NCI-H748 (cell line): ENCODE data around the gene ZNF695.
"Not testable (repeated sequence)": the region's sequence is repeated elsewhere in the genome, so short reads cannot be mapped to it uniquely, and the experiment has no call there.

ENCODE experiments used
- DNase-seq: peaks from one replicate; lab custom pipeline; 2025; ENCODE audit not compliant: unreplicated experiment; lab: John Stamatoyannopoulos, UW

Gene ZNF695

DNA sequence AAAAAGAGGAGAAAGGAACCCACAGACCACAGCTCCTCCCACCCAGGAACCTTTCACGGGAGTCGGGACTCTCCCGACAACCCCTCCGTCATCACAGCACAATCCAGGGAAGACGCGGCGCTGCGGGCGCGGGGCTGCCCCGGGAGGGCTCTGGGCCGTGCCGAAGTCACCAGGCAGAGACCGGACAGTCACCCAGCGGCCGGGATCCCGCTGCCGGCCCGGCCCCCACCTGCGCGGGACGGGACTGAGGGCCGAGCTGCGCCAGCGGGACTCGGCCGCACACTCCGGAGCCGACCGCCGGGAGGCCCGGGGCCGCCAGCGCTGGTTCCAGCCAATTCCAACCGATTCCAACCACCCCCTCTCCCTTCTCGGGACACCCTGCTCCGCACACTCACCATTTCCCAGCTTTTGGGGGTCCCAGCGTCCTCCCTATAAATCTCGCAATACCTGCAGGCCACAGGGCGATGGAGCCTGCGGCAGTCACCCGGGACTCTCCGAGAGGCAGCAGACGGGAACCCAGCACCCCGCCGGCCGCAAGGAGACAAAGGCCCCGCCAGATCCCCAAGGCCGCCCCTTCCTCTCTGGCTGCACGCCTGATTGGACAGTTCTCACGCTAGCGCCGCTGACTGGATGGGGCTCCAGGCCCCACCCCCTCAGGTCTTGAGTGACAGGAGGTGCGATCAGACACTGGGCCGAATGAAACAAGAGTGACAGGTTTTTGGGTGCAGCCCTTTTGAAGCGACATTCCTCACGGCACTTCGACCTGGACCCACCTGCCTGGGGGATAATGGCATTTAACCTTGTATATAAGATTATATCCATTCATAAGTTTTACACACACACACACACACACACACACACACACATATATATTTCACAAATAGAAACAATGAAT, at the start of gene ZNF695:
Gene ZNF695 (minus strand): TSS at position 547 of the 895 bp plus-strand sequence. CDS start 149 bp downstream, at position 398.
- peak; percentile 95 for DNase-seq

GRCh38 chr1:247056071-247056470, 48.2 kb upstream of the ZNF695 start:
- no peak for DNase-seq

DNA sequence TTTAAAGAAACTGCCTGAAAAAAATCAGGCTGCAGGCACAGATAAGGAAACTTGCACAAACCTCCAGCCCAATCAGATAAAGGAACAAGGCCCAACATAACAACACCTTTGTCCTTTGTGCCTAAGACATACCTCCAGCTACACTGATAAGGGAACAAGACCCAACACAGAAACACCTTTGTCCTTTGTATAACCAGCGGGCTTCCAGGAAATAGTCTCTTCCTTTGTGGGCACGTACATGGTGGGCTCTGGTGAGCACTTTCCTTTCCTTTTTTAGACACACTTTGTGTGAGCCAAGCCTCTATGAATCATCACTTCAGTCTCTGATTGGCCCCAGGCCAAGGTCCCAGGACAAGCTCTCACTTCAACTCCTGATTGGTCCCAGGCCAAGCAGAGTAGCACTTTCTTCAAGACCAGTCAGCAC, 47.1 kb upstream of the ZNF695 start:
- no peak for DNase-seq

DNA sequence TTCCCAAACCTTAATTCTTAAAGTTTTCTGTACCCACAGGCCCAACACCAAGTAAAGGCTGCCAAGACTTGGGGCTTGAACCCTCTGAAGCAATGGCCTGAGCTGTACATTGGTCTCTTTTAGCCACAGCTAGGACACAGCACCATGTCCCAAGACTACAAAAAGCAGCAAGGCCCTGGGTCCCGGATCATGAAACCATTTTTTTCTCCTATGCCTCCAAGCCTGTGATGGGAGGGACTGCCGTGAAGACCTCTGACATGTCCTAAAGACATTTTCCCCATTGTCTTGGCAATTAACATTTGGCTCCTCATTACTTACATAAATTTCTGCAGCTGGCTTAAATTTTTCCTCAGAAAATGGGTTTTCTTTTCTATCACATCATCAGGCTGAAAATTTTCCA, 39.8 kb upstream of the ZNF695 start:
- DNase-seq = no peak

DNA sequence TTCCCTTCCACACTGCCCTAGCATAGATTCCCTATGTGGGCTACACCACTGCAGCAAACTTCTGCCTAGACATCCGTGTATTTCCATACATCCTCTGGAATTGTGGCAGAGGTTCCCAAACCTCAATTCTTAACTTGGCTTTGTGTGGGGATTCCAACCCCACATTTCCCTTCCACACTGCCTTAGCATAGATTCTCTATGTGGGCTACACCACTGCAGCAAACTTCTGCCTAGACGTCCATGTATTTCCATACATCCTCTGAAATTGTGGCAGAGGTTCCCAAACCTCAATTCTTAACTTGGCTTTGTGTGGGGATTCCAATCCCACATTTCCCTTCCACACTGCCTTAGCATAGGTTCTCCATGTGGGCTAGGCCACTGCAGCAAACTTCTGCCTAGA, 39.4 kb upstream of the ZNF695 start:
- DNase-seq = no peak

DNA sequence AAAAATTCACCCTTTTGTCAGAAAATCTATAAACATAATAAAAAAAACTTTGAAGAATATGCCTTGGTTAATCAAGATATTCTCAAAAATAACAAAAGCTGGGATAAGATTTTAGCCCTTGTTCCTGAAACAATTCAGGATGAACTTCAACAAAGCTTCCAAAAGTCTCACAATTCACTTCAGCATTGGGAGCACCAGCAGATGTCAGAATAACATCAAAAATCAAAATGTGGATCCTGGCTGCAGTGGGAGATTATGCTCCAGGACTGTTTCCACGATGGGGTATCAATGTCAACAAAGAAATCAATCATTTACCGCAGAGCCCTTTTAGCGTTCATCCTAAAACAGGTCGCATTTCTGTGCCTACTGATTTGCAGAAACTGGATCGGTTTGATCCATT, 35.5 kb upstream of the ZNF695 start:
- no peak for DNase-seq

DNA sequence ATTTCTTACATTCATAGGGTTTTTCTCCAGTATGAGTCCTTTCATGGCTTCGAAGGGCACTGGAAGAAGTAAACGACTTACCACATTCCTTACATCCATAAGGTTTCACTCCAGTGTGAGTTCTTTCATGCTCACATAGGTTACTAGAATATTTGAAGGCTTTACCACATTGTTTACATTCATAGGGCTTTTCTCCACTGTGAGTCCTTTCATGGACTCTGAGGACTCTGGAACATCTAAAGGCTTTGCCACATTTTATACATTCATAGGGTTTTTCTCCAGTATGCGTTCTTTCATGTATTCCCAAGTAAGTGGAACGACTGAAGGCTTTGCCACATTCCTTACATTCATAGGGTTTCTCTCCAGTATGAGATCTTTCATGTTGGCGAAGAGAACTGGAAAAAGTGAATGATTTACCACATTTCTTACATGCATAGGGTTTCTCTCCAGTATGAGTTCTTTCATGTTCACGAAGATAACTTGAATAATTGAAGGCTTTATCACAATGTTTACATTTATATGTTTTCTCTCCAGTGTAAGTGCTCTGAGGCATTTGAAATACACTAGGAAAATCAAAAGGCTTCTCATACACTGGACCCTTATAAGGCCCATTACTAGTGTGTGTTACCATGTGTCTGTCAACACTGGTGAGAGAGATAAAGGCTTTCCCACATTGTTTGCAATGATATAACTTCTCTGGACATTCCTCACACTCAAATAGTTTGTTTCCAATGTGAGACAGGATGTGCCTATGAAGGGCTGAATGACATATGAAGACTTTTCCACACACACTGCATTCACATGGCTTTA, 29.9 kb upstream of the ZNF695 start:
- DNase-seq = no peak

GRCh38 chr1:247032306-247032705, 24.4 kb upstream of the ZNF695 start:
- DNase-seq = not testable (repeated sequence)

DNA sequence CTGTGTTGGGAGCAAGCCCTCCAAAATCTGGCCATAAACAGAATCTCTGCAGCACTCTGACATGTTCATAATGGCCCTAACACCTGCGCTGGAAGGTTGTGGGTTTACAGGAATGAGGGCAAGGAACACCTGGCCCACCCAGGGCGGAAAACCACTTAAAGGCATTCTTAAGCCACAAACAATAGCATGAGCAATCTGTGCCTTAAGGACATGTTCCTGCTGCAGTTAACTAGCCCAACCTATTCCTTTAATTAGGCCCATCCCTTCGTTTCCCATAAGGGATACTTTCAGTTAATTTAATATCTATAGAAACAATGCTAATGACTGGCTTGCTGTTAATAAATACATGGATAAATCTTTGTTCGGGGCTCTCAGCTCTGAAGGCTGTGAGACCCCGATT, 16.8 kb upstream of the ZNF695 start:
- DNase-seq = not testable (repeated sequence)

- DNase-seq = no peak
Observed at GRCh38 chr1:247013391-247013790, 5.5 kb upstream of the ZNF695 start.

GRCh38 chr1:247008406-247008799, 546 bp upstream of the ZNF695 start:
- DNase-seq = no peak

GRCh38 chr1:247004081-247004480, 3.8 kb downstream of the ZNF695 start:
- not testable (repeated sequence) for DNase-seq

GRCh38 chr1:246989901-246990300, 18.0 kb downstream of the ZNF695 start:
- DNase-seq = no peak

DNA sequence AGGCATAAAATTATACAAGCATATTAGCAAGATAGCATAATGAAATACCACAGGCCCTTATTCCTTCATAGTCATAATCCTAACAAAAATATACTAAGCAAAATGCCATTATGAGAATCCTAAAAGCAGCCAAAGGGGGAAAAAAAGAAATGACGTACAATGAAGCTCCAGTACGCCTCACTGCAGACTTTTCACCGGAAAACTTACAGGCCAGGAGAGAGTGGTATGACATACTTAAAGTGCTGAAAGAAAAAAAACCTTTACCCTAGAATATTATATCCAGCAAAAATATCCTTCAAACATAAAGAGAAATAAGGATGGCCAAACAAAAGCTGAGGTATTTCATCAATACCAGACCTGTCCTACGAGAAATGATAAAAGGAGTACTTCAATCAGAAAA, 19.5 kb downstream of the ZNF695 start:
- no peak for DNase-seq

GRCh38 chr1:246987083-246987690, 20.7 kb downstream of the ZNF695 start:
- DNase-seq = no peak

DNA sequence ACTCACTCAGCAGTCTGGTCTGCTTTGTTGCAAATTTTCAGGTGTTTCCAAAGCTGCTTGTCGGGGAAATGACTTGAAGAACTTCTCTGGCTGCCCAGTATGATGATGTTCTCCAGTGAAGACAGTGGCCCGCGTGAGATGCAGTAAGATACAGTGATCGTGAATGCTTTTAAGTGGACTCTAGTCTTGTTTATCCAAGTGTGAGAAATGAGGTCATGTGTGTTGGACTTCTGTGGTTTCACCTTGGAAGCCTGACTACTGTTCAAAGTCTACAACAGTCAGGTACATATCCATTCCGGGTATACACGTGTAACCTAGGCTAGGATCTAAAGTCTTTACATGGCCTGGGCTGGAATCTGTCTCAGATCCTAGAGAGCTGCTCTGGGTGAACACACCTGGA, 29.1 kb downstream of the ZNF695 start:
- no peak for DNase-seq

- no peak for DNase-seq
Observed at GRCh38 chr1:246978281-246978680, 29.6 kb downstream of the ZNF695 start.

DNA sequence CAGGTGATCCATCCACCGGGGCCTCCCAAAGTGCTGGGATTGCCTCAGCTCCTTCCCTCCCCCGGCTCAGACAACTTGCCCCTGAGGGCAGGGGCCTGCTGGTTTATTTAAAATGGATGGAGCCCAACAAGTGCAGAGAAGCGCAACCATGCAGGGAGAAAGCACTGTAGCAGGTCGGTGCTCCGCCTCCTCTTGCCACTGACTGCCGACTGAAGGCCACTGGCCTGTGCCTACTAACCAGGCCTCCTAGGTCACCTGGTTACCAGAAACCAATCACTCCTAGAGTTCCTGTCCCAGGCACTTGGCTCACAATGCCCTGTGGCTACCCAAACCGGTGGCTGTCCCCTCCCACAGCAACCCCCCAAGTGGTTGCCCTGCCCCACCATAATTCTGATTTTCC, 35.9 kb downstream of the ZNF695 start:
- DNase-seq = no peak

GRCh38 chr1:246971090-246971721, 36.7 kb downstream of the ZNF695 start:
- DNase-seq = peak; percentile 58

GRCh38 chr1:246969621-246970020, 38.2 kb downstream of the ZNF695 start:
- no peak for DNase-seq

GRCh38 chr1:246966502-246966901, 41.4 kb downstream of the ZNF695 start:
- no peak for DNase-seq
